HCT116 (cell line): Measurements from ENCODE around the gene CFAP45. TPM values are rescaled to one million over a fixed set of nuclear protein-coding genes. Genes with fewer than 3 reads are reported as not detected.

Source experiments
- ATAC-seq: fragments of 200-7000 bp; cut with Tn5 transposase; 2 replicates; pipeline ENCODE4 v1.9.1; 2020; ENCODE audit warnings: mild to moderate bottlenecking, moderate library complexity
- BruUV-seq: library from RNA; stranded (reverse); fragments of 400-500 nt; replicated peaks from 2 replicates; lab custom pipeline; 2021; lab: Mats Ljungman, UMichigan
- CTCF ChIA-PET: fragments of 300-600 bp; sonication (Branson Sonifier 250); formaldehyde crosslinking; loops from one replicate; lab custom pipeline; 2021; ENCODE audit warnings: antibody characterized with exemption; lab: Charles Lee
- POLR2A ChIA-PET: fragments of 300-600, 350-600 bp; sonication (Branson Sonifier 250); formaldehyde crosslinking; loops from one replicate; lab custom pipeline; 2021; ENCODE audit warnings: antibody characterized with exemption; lab: Charles Lee
- RAD21 ChIA-PET, 2 experiments: fragments of 300-600 bp; sonication (Branson Sonifier 250); formaldehyde crosslinking; loops; one replicate each; lab custom pipeline; 2023; ENCODE audit warnings: low total read pairs in 2 of 2; ENCODE audit not compliant: uncharacterized antibody in 2 of 2, unreplicated experiment in 2 of 2, low non-redundant PET in 1 of 2; lab: Charles Lee
- DNase-seq: peaks from one replicate; pipeline ENCODE4 v3.0.0-alpha.2; 2010; ENCODE audit warnings: low read depth, low spot score
- H2AFZ ChIP-seq: fragments of 200-600 bp; shearing (Covaris generic), sonication (generic); 2 replicates; pipeline ENCODE4 v1.6.1; 2017; ENCODE audit warnings: low read depth, mixed run types, mixed read lengths, antibody characterized with exemption, low read length; ENCODE audit not compliant: poor library complexity, severe bottlenecking
- H3K27ac ChIP-seq: 2 replicates; pipeline ENCODE4 v1.5.1; 2012; ENCODE audit warnings: low read depth, low read length
- H3K27me3 ChIP-seq: fragments of 200-600 bp; sonication (generic); 2 replicates; pipeline ENCODE4 v1.6.1; 2016; ENCODE audit warnings: mixed run types, low read length, mixed read lengths; ENCODE audit not compliant: insufficient read depth
- H3K36me3 ChIP-seq, 2 experiments: fragments of 200-500 bp in 1 of 2; fragments of 200-600 bp in 1 of 2; sonication (Bioruptor generic) in 1 of 2; sonication (generic) in 1 of 2; 2 replicates each; pipeline versions ENCODE4 v1.5.1 to v1.6.1; 2014 to 2016; ENCODE audit warnings: low read length in 2 of 2, inconsistent platforms in 1 of 2, mixed read lengths in 1 of 2, mixed run types in 1 of 2; ENCODE audit not compliant: insufficient read depth in 2 of 2, control insufficient read depth in 1 of 2
- H3K4me1 ChIP-seq, 2 experiments: fragments of 200-600 bp in 1 of 2; sonication (generic) in 1 of 2; 2 replicates each; pipeline versions ENCODE4 v1.5.1 to v1.6.1; 2012 to 2017; ENCODE audit warnings: low read length in 2 of 2, inconsistent platforms in 1 of 2, mild to moderate bottlenecking in 1 of 2, mixed read lengths in 1 of 2, mixed run types in 1 of 2, moderate library complexity in 1 of 2; ENCODE audit not compliant: insufficient read depth in 2 of 2, control insufficient read depth in 1 of 2
- H3K4me2 ChIP-seq: fragments of 200-600 bp; sonication (generic); 2 replicates; pipeline ENCODE4 v1.6.1; 2017; ENCODE audit warnings: mixed run types, low read length, mixed read lengths
- H3K4me3 ChIP-seq, 2 experiments: fragments of 200-600 bp in 1 of 2; sonication (generic) in 1 of 2; replicated peaks in 1 of 2; 2 replicates each; pipeline ENCODE4 v1.5.1; 2011 to 2016; ENCODE audit warnings: low read length in 2 of 2, control low read depth in 1 of 2, low read depth in 1 of 2, mild to moderate bottlenecking in 1 of 2, mixed read lengths in 1 of 2, mixed run types in 1 of 2
- H3K79me2 ChIP-seq: fragments of 200-600 bp; sonication (generic); 2 replicates; pipeline ENCODE4 v1.6.1; 2017; ENCODE audit warnings: mild to moderate bottlenecking, mixed run types, low read length, moderate library complexity, mixed read lengths; ENCODE audit not compliant: insufficient read depth
- H3K9ac ChIP-seq: fragments of 200-600 bp; sonication (generic); 2 replicates; pipeline ENCODE4 v1.6.1; 2016; ENCODE audit warnings: low read length, mixed read lengths
- H3K9me2 ChIP-seq: fragments of 200-600 bp; sonication (generic), shearing (Covaris generic); 2 replicates; pipeline ENCODE4 v1.6.1; 2017; ENCODE audit warnings: mixed run types, mild to moderate bottlenecking, moderate library complexity; ENCODE audit not compliant: insufficient read depth
- H3K9me3 ChIP-seq, 2 experiments: fragments of 200-500 bp in 1 of 2; fragments of 200-600 bp in 1 of 2; sonication (Bioruptor generic) in 1 of 2; sonication (generic) in 1 of 2; 2 replicates each; pipeline ENCODE4 v1.6.1; 2014 to 2017; ENCODE audit warnings: low read length in 2 of 2, mixed read lengths in 2 of 2, inconsistent platforms in 1 of 2, low read depth in 1 of 2, mild to moderate bottlenecking in 1 of 2, mixed run types in 1 of 2, moderate library complexity in 1 of 2; ENCODE audit not compliant: control insufficient read depth in 1 of 2, insufficient read depth in 1 of 2
- H4K20me1 ChIP-seq: fragments of 200-600 bp; sonication (generic), shearing (Covaris generic); 2 replicates; pipeline ENCODE4 v1.6.1; 2017; ENCODE audit warnings: mixed run types, mild to moderate bottlenecking, moderate library complexity; ENCODE audit not compliant: insufficient read depth
- CBX3 ChIP-seq: IDR thresholded peaks from 2 replicates; pipeline ENCODE4 v1.6.1; 2012; ENCODE audit warnings: low read depth
- CEBPB ChIP-seq: IDR thresholded peaks from 2 replicates; pipeline ENCODE4 v1.6.1; 2012; ENCODE audit warnings: low read depth
- EGR1 ChIP-seq: IDR thresholded peaks from 2 replicates; pipeline ENCODE4 v1.6.1; 2012; ENCODE audit warnings: low read depth
- ELF1 ChIP-seq: IDR thresholded peaks from 2 replicates; pipeline ENCODE4 v1.6.1; 2012; ENCODE audit warnings: low read depth, borderline replicate concordance
- EZH2 ChIP-seq: fragments of 200-600 bp; sonication (generic); IDR thresholded peaks from 2 replicates; pipeline ENCODE4 v1.6.1; 2017; ENCODE audit warnings: antibody characterized with exemption, mixed run types
- EZH2phosphoT487 ChIP-seq: fragments of 200-600 bp; IDR thresholded peaks from 2 replicates; pipeline ENCODE4 v1.6.1; 2018; ENCODE audit warnings: antibody characterized with exemption, borderline replicate concordance
- JUND ChIP-seq: IDR thresholded peaks from 2 replicates; pipeline ENCODE4 v1.6.1; 2012
- MAX ChIP-seq: IDR thresholded peaks from 2 replicates; pipeline ENCODE4 v1.6.1; 2012
- POLR2A ChIP-seq: IDR thresholded peaks from 2 replicates; pipeline ENCODE4 v1.7.0; 2011; ENCODE audit warnings: borderline replicate concordance; ENCODE audit not compliant: insufficient read depth, insufficient read length; ENCODE audit errors: extremely low read depth
- POLR2AphosphoS5 ChIP-seq: IDR thresholded peaks from 2 replicates; pipeline ENCODE4 v1.6.1; 2011; ENCODE audit warnings: mild to moderate bottlenecking, low read depth, low read length, moderate library complexity
- RAD21 ChIP-seq: IDR thresholded peaks from 2 replicates; pipeline ENCODE4 v1.6.1; 2012; ENCODE audit warnings: low read depth, mild to moderate bottlenecking
- SIN3A ChIP-seq: IDR thresholded peaks from 2 replicates; pipeline ENCODE4 v1.6.1; 2012; ENCODE audit warnings: low read depth
- SP1 ChIP-seq: IDR thresholded peaks from 2 replicates; pipeline ENCODE4 v1.6.1; 2012; ENCODE audit warnings: low read depth
- SRF ChIP-seq: IDR thresholded peaks from 2 replicates; pipeline ENCODE4 v1.6.1; 2012; ENCODE audit warnings: low read depth
- YY1 ChIP-seq: IDR thresholded peaks from 2 replicates; pipeline ENCODE4 v1.6.1; 2011; ENCODE audit warnings: low read length, low read depth, moderate library complexity, mild to moderate bottlenecking; ENCODE audit not compliant: insufficient replicate concordance; ENCODE audit errors: extremely low read depth
- ZBTB33 ChIP-seq: IDR thresholded peaks from 2 replicates; pipeline ENCODE4 v1.6.1; 2011; ENCODE audit warnings: mild to moderate bottlenecking, low read length, moderate library complexity; ENCODE audit not compliant: insufficient replicate concordance; ENCODE audit errors: extremely low read depth
- ZFX ChIP-seq: fragments of 450-650 bp; IDR thresholded peaks from 2 replicates; pipeline ENCODE4 v1.6.1; 2017
- intact Hi-C: fragments of 100-400 bp; cut with micrococcal nuclease; formaldehyde crosslinking; loops from 2 replicates; pipeline ENCODE4 v1.10.0; 2022
- total RNA-seq: library from RNA; stranded (reverse); gene quantifications from one replicate; pipeline ENCODE4 v1.2.1, GENCODE V29; 2021; ENCODE audit not compliant: unreplicated experiment

The CFAP45 gene
- total RNA-seq, 1 experiment from 2014 or later: 0.59 TPM

GRCh38 chr1:159860456-159860855 lies 39.5 kb downstream of the CFAP45 start:
- no peak overlapping the region for H3K4me3 ChIP-seq
- H2AFZ ChIP-seq: no peak overlapping the region
- ChIA-PET POLR2A (no interaction called here), CTCF (no interaction called here), RAD21 (no interaction called here)
- DNase-seq (no peak), ATAC-seq (no peak)
- no peaks in the 10 kb centered on the region for H3K9me2 ChIP-seq
- H3K9me3 ChIP-seq: no peaks in the 10 kb centered on the region
- TF ChIP-seq POLR2A: no peak
- TF ChIP-seq SRF: no peak
- TF ChIP-seq ELF1: no peak
- no peak for TF ChIP-seq JUND
- TF ChIP-seq CBX3: no peak
- no peak for TF ChIP-seq CEBPB
- TF ChIP-seq EZH2phosphoT487: no peak
- TF ChIP-seq EZH2: no peak
- TF ChIP-seq YY1: no peak
- TF ChIP-seq ZBTB33: no peak
- TF ChIP-seq MAX: no peak
- no peak for TF ChIP-seq SIN3A
- no peak for TF ChIP-seq EGR1
- TF ChIP-seq ZFX: no peak
- TF ChIP-seq POLR2AphosphoS5: no peak
- no peak for TF ChIP-seq SP1
- TF ChIP-seq RAD21: no peak
- H4K20me1 ChIP-seq: no peaks in the 10 kb centered on the region
- H3K27ac ChIP-seq: no peak overlapping the region
- H3K27me3 ChIP-seq: no peaks in the 10 kb centered on the region; the same call in 1 of the 2 replicates
- H3K36me3 ChIP-seq: no peaks in the 10 kb centered on the region
- no peaks in the 10 kb centered on the region for H3K79me2 ChIP-seq
- no peak overlapping the region for H3K4me2 ChIP-seq
- no TSS peak for BruUV-seq
- H3K9ac ChIP-seq: no peak overlapping the region
- intact Hi-C loops: no loop called here
- H3K4me1 ChIP-seq: peaks cover 9 to 15% of the 10 kb centered on the region in 2 experiments
